ENCODE data around the gene ZNF562.
"Not testable (repeated sequence)": the region's sequence is repeated elsewhere in the genome, so short reads cannot be mapped to it uniquely, and the experiment has no call there.

Gene ZNF562

DNA sequence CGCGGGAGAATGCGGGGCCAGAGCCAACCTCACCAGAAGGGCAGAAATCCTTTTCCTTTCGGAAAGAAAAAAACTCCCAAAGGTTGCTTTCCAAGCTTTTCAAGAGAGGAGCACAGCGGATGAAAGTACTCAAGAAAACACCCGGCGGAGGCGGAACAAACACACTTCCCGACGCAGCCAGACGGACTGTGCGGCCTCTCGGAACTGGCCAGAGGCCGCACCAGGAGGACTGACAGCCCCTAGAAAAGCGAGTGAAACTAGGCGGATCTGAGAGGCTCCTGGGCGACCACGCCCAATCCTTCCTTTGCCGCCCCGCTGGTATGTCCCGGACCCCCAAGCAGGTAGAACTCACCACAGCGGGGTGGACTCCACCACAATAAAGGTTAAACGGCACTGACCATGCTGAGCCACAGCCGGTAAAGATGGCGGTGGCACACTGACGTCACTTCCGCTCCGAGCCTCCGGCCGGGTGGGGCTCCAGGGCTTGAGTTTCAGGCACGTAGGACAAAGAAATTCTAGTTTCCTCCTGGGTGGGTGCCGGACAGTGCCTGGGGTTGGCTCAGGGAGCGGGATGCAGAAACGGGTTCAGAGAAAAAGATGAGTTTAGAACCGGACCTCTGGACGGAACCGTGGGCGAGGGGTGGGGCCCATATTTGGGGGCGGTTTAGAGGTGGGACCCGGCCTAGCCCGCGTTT lies at the start of gene ZNF562:
ZNF562 (minus strand) TSS at position 438 of the 695 bp plus-strand sequence. CDS start 14,356 bp downstream, outside the sequence.
- H3K27me3 ChIP-seq (ENCODE audit: control insufficient read depth, insufficient read depth, low read length) = no peaks in the 10 kb centered on the region
- no peaks in the 10 kb centered on the region for H3K4me1 ChIP-seq (ENCODE audit: control insufficient read depth, insufficient read depth, low read length)
- peaks cover 17% of the 10 kb centered on the region for H3K9me3 ChIP-seq (ENCODE audit: control insufficient read depth, low read length)
- peak within 1 kb of the TSS; percentile 80 for H3K9ac ChIP-seq (ENCODE audit: low read length)
- peak within 1 kb of the TSS; percentile 70 for H3K4me3 ChIP-seq (ENCODE audit: low read length)
- H3K36me3 ChIP-seq (ENCODE audit: control insufficient read depth, insufficient read depth, low read length) = no peaks in the 10 kb centered on the region

DNA sequence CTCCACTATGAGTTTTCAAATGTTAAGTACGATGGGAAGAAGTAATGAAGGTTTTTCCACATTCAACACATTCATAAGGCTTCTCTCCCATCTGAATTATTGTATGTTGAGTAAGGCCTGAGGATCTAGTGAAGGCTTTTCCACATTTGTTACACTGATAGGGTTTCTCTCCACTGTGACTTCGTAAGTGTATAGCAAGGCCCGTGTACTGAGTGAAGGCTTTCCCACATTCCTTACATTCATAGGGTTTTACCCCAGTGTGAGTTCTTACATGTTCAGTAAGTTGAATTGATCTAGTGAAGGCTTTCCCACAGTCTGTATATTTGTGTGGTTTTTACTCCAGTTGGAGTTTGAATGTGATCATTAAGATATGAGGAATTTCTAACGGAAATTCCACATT lies 49.3 kb upstream of the ZNF562 start:
- Histone ChIP-seq H3K4me3 (ENCODE audit: low read length) (no peak overlapping the region), H3K36me3 (ENCODE audit: control insufficient read depth, insufficient read depth, low read length) (no peaks in the 10 kb centered on the region), H3K9me3 (ENCODE audit: control insufficient read depth, low read length) (no peaks in the 10 kb centered on the region), H3K9ac (ENCODE audit: low read length) (no peak overlapping the region), H3K4me1 (ENCODE audit: control insufficient read depth, insufficient read depth, low read length) (no peaks in the 10 kb centered on the region), H3K27me3 (ENCODE audit: control insufficient read depth, insufficient read depth, low read length) (no peaks in the 10 kb centered on the region)

DNA sequence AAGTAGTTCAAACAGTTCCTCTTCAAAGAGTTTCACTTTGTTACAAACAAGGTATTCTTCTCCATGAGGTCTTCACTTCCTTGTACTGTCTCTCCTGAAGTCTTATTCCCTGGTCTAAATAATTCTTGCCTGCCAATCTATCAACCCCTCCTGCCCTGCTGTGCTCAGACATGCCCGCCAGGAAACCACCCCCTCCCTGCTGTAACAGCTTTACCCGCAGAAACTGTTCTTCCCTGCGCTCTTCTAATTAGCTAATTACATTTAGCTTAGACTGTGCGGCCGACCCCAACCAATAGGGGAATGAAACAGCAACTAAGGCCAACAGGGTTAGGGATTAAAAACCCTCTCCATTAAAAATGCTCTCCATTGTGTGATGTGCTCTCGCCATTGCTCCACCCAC lies 47.0 kb upstream of the ZNF562 start:
- Histone ChIP-seq H3K27me3 (ENCODE audit: control insufficient read depth, insufficient read depth, low read length) (no peaks in the 10 kb centered on the region), H3K9ac (ENCODE audit: low read length) (no peak overlapping the region), H3K9me3 (ENCODE audit: control insufficient read depth, low read length) (no peaks in the 10 kb centered on the region), H3K4me1 (ENCODE audit: control insufficient read depth, insufficient read depth, low read length) (no peaks in the 10 kb centered on the region), H3K36me3 (ENCODE audit: control insufficient read depth, insufficient read depth, low read length) (no peaks in the 10 kb centered on the region), H3K4me3 (ENCODE audit: low read length) (no peak overlapping the region)

DNA sequence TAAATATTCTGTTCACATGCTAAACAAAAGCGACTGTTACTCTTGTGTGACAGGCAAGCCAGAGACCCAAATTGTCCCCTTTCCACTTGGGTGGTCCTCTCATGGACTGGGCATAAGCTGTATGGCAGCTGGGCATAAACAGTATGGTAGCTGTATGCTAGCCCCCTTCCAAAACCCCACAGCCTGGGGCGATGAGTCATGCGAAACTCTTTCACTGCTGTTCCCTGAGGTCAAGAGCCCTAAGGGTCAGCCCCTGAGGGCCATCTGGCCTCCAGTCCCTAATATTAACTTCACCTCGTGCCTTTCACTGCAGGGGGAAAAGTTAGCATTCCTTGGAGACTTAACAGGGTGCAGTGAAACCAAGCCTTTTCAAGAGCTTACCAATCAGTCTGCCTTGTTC lies 45.6 kb upstream of the ZNF562 start:
- Histone ChIP-seq H3K27me3 (ENCODE audit: control insufficient read depth, insufficient read depth, low read length) (no peaks in the 10 kb centered on the region), H3K4me1 (ENCODE audit: control insufficient read depth, insufficient read depth, low read length) (no peaks in the 10 kb centered on the region), H3K4me3 (ENCODE audit: low read length) (no peak overlapping the region), H3K36me3 (ENCODE audit: control insufficient read depth, insufficient read depth, low read length) (no peaks in the 10 kb centered on the region), H3K9ac (ENCODE audit: low read length) (no peak overlapping the region), H3K9me3 (ENCODE audit: control insufficient read depth, low read length) (no peaks in the 10 kb centered on the region)

DNA sequence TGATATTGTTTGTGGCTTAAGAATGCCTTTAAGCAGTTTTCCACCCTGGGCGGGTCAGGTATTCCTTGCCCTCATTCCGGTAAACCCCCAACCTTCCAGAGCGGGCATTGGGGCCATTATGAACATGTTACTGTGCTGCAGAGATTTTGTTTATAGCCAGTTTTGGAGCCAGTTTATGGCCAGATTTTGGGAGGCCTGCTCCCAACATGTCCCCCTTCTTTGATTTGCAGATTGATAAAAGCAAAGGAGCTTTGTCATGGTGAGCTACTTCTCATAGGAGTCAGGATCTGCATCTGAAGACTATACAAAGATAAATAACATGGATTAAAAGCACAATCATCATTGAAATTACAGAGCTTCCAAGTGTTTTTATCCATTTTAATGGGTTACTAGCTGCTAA lies 36.9 kb upstream of the ZNF562 start:
- Histone ChIP-seq H3K4me1 (ENCODE audit: control insufficient read depth, insufficient read depth, low read length) (no peaks in the 10 kb centered on the region), H3K27me3 (ENCODE audit: control insufficient read depth, insufficient read depth, low read length) (no peaks in the 10 kb centered on the region), H3K36me3 (ENCODE audit: control insufficient read depth, insufficient read depth, low read length) (no peaks in the 10 kb centered on the region), H3K4me3 (ENCODE audit: low read length) (no peak overlapping the region), H3K9ac (ENCODE audit: low read length) (no peak overlapping the region), H3K9me3 (ENCODE audit: control insufficient read depth, low read length) (no peaks in the 10 kb centered on the region)

DNA sequence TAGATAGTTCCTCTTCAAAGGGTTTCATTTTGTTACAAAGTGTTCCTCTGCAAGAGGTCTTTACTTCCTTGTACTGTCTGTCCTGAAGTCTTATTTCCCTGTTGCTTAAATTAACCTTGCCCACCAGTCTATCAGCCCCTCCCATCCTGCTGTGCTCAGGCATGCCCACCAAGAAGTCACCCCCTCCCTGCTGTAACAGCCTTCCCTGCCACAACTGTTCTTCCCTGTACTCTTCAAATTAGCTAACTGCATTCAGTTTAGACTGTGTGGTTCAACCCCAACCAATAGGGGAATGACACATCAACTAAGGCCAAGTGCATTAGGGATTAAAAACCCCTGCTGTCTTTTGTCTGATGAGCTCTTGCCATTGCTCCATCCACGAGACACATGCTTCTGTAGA lies 34.4 kb upstream of the ZNF562 start:
- Histone ChIP-seq H3K9ac (ENCODE audit: low read length) (no peak overlapping the region), H3K9me3 (ENCODE audit: control insufficient read depth, low read length) (no peaks in the 10 kb centered on the region), H3K36me3 (ENCODE audit: control insufficient read depth, insufficient read depth, low read length) (no peaks in the 10 kb centered on the region)

DNA sequence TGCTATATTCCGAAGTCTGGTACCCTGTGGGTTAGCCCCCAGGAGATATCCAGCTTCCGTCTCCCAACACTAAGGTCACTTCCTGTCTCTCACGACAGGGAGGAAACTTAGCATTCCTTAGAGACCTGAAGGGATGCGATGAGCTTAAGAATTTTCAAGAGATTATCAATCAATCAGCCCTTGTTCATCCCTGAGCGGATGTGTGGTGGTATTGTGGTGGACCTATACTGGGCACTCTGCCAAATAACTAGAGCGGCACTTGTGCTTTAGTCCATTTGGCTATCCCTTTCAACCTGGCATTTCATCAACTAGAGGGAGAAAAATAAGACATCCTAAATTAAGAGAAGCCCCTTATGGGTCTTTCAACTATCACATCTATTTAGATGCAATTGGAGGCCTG lies 30.9 kb upstream of the ZNF562 start:
- Histone ChIP-seq H3K4me3 (ENCODE audit: low read length) (no peak overlapping the region), H3K9ac (ENCODE audit: low read length) (no peak overlapping the region), H3K4me1 (ENCODE audit: control insufficient read depth, insufficient read depth, low read length) (no peaks in the 10 kb centered on the region), H3K9me3 (ENCODE audit: control insufficient read depth, low read length) (no peaks in the 10 kb centered on the region), H3K36me3 (ENCODE audit: control insufficient read depth, insufficient read depth, low read length) (no peaks in the 10 kb centered on the region), H3K27me3 (ENCODE audit: control insufficient read depth, insufficient read depth, low read length) (no peaks in the 10 kb centered on the region)

More for the DNA sequence above, 34.4 kb upstream of the ZNF562 start:
- Histone ChIP-seq H3K4me1 (ENCODE audit: control insufficient read depth, insufficient read depth, low read length) (no peaks in the 10 kb centered on the region), H3K27me3 (ENCODE audit: control insufficient read depth, insufficient read depth, low read length) (no peaks in the 10 kb centered on the region), H3K4me3 (ENCODE audit: low read length) (no peak overlapping the region)

DNA sequence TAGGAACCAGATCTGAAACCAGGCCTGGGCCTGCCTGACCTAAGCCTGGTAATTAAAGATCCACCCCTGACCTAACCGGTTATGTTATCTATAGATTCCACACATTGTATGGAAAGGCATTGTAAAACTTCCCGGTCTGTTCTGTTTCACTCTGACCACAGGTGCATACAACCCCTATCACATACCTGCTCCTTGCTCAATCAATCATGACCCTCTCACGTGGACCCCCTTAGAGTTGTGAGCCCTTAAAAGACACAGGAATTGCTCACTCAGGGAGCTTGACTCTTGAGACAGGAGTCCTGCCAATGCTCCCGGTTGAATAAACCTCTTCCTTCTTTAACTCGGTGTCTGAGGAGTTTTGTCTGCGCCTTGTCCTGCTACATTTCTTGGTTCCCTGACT lies 27.3 kb upstream of the ZNF562 start:
- Histone ChIP-seq H3K4me3 (ENCODE audit: low read length) (no peak overlapping the region), H3K27me3 (ENCODE audit: control insufficient read depth, insufficient read depth, low read length) (no peaks in the 10 kb centered on the region), H3K9ac (ENCODE audit: low read length) (no peak overlapping the region), H3K4me1 (ENCODE audit: control insufficient read depth, insufficient read depth, low read length) (no peaks in the 10 kb centered on the region), H3K9me3 (ENCODE audit: control insufficient read depth, low read length) (no peaks in the 10 kb centered on the region), H3K36me3 (ENCODE audit: control insufficient read depth, insufficient read depth, low read length) (no peaks in the 10 kb centered on the region)

DNA sequence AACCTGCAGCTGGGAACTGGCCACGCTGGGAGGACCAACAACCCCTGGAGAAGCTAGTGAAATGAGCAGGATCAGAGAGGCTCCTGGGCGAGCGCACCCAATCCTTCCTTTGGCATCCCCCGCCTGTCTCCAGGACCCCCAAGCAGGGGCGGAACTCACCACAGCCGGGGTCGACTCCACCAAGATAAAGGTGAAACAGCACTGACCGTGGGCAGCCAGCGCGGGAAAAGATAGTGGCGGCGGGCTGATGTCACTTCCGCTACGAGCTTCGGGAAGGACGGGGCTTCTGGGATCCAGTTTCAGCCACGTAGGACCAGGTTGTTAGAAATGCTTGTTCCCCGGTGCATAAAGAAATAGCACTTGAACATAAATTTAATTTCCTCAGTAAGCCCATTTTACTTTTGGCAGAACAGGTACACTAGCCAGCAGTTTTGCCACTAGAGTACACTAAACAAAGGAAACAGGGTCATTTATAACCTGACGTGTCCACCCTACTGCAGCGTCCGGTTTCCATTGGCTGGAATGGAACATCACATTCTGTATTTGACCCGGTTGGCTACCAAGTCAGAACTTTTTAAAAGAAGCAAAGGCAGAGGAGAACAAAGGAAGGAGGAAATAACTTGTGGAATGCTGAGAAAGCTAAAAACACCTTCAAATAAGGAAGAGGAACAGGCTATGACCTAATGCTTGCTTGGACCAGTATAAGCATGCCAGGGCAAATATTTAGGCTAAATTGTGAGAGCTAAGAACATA lies 25.5 kb upstream of the ZNF562 start:
- H3K9me3 ChIP-seq (ENCODE audit: control insufficient read depth, low read length) = no peaks in the 10 kb centered on the region
- H3K4me3 ChIP-seq (ENCODE audit: low read length) = no peak overlapping the region
- H3K27me3 ChIP-seq (ENCODE audit: control insufficient read depth, insufficient read depth, low read length) = no peaks in the 10 kb centered on the region
- no peaks in the 10 kb centered on the region for H3K36me3 ChIP-seq (ENCODE audit: control insufficient read depth, insufficient read depth, low read length)
- H3K9ac ChIP-seq (ENCODE audit: low read length) = no peak overlapping the region
- no peaks in the 10 kb centered on the region for H3K4me1 ChIP-seq (ENCODE audit: control insufficient read depth, insufficient read depth, low read length)

DNA sequence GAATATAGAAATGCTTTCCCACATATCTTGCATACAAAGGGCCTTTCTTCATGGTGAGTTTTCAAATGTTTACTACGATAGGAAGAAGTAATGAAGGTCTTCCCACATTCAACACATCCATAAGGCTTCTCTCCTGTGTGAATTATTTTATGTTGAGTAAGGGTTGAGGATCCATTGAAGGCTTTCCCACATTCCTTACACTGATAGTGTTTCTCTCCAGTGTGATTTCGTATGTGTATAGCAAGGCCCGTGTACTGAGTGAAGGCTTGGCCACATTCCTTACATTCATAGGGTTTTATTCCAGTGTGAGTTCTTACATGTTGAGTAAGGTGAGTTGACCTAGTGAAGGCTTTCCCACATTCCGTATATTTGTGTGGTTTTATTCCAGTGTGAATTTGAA lies 15.4 kb upstream of the ZNF562 start:
- not testable (repeated sequence) for H3K9me3 ChIP-seq (ENCODE audit: control insufficient read depth, low read length); H3K36me3 ChIP-seq (ENCODE audit: control insufficient read depth, insufficient read depth, low read length); H3K4me3 ChIP-seq (ENCODE audit: low read length); H3K4me1 ChIP-seq (ENCODE audit: control insufficient read depth, insufficient read depth, low read length); H3K27me3 ChIP-seq (ENCODE audit: control insufficient read depth, insufficient read depth, low read length); H3K9ac ChIP-seq (ENCODE audit: low read length)

DNA sequence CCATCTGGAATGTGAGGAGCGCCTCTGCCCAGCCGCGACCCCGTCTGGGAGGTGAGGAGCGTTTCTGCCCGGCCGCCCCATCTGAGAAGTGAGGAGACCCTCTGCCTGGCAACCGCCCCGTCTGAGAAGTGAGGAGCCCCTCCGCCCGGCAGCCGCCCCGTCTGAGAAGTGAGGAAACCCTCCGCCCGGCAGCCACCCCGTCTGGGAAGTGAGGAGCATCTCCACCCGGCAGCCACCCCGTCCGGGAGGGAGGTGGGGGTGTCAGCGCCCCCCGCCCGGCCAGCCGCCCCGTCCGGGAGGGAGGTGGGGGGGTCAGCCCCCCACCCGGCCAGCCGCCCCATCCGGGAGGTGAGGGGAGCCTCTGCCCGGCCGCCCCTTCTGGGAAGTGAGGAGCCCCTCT lies 5.1 kb upstream of the ZNF562 start:
- H3K36me3 ChIP-seq (ENCODE audit: control insufficient read depth, insufficient read depth, low read length); H3K4me1 ChIP-seq (ENCODE audit: control insufficient read depth, insufficient read depth, low read length); H3K27me3 ChIP-seq (ENCODE audit: control insufficient read depth, insufficient read depth, low read length); H3K4me3 ChIP-seq (ENCODE audit: low read length); H3K9me3 ChIP-seq (ENCODE audit: control insufficient read depth, low read length); H3K9ac ChIP-seq (ENCODE audit: low read length): not testable (repeated sequence)

DNA sequence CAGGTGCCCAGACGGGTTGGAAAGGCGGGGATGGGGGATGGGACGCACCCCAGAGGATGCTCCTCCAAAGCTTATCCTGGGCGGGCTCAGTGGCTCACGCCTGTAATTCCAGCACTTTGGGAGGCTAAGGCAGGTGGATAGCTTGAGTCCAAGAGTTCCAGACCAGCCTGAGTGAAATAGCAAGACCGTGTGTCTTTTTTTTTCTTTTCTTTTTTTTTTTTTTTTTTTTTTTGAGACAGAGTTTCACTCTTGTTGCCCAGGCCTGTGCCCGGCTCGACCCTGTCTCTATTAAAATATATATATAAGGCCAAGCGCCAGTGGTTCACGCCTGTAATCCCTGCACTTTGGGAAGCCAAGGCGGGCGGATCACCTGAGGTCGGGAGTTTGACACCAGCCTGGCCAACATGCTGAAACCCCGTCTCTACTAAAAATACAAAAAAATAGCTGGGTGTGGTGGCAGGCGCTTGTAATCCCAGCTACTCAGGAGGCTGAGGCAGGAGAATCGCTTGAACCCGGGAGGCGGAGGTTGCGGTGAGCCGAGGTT lies 530 bp upstream of the ZNF562 start:
- H3K27me3 ChIP-seq (ENCODE audit: control insufficient read depth, insufficient read depth, low read length); H3K4me1 ChIP-seq (ENCODE audit: control insufficient read depth, insufficient read depth, low read length): not testable (repeated sequence)

More for the DNA sequence above, 530 bp upstream of the ZNF562 start:
- Histone ChIP-seq H3K4me3 (ENCODE audit: low read length) (peak overlapping the region; percentile 70), H3K9me3 (ENCODE audit: control insufficient read depth, low read length) (peaks cover 17% of the 10 kb centered on the region), H3K9ac (ENCODE audit: low read length) (peak overlapping the region; percentile 80)
- not testable (repeated sequence) for H3K36me3 ChIP-seq (ENCODE audit: control insufficient read depth, insufficient read depth, low read length)
